H9 (cell line): ENCODE measurements around the gene PPFIBP1. TPM values are rescaled to one million over a fixed set of nuclear protein-coding genes. Genes with fewer than 3 reads are reported as not detected.

Experiments
- DNase-seq: peaks from one replicate; pipeline ENCODE4 v3.0.0-alpha.2; 2017
- H2AFZ ChIP-seq: one replicate; pipeline ENCODE4 v1.6.1; 2013; ENCODE audit warnings: mild to moderate bottlenecking, low read length, control low read depth, moderate library complexity
- H2AK5ac ChIP-seq: 2 replicates; pipeline ENCODE4 v1.6.1; 2013; ENCODE audit warnings: low read length, control low read depth, mixed read lengths; ENCODE audit not compliant: insufficient read length
- H2BK120ac ChIP-seq: one replicate; pipeline ENCODE4 v1.6.1; 2013; ENCODE audit warnings: low read depth, mild to moderate bottlenecking, low read length, control low read depth, inconsistent platforms; ENCODE audit not compliant: poor library complexity, severe bottlenecking
- H2BK12ac ChIP-seq: 2 replicates; pipeline ENCODE4 v1.6.1; 2013; ENCODE audit warnings: low read length, control low read depth, mixed read lengths, low read depth; ENCODE audit not compliant: insufficient read length
- H2BK15ac ChIP-seq: 2 replicates; pipeline ENCODE4 v1.6.1; 2013; ENCODE audit warnings: low read depth, low read length, control low read depth
- H2BK20ac ChIP-seq: one replicate; pipeline ENCODE4 v1.6.1; 2013; ENCODE audit warnings: low read depth, mild to moderate bottlenecking, low read length, control low read depth, inconsistent platforms; ENCODE audit not compliant: poor library complexity, severe bottlenecking
- H2BK5ac ChIP-seq: 2 replicates; pipeline ENCODE4 v1.6.1; 2013; ENCODE audit warnings: low read length, control low read depth, mixed read lengths; ENCODE audit not compliant: insufficient read length
- H3K14ac ChIP-seq: 2 replicates; pipeline ENCODE4 v1.6.1; 2013; ENCODE audit warnings: low read length, control low read depth; ENCODE audit not compliant: insufficient read depth
- H3K18ac ChIP-seq: 2 replicates; pipeline ENCODE4 v1.6.1; 2013; ENCODE audit warnings: low read depth, mild to moderate bottlenecking, mixed read lengths, low read length, control low read depth; ENCODE audit not compliant: insufficient read length
- H3K23ac ChIP-seq: 2 replicates; pipeline ENCODE4 v1.6.1; 2013; ENCODE audit warnings: low read length, control low read depth, mixed read lengths, low read depth; ENCODE audit not compliant: insufficient read length
- H3K23me2 ChIP-seq: 2 replicates; pipeline ENCODE4 v1.6.1; 2013; ENCODE audit warnings: low read depth, mild to moderate bottlenecking, mixed read lengths, low read length, control low read depth; ENCODE audit not compliant: insufficient read length, poor library complexity, severe bottlenecking
- H3K27ac ChIP-seq: 2 replicates; pipeline ENCODE4 v1.5.1; 2013; ENCODE audit warnings: low read length, control low read depth, mixed read lengths, low read depth; ENCODE audit not compliant: insufficient read length
- H3K27me3 ChIP-seq: 2 replicates; pipeline ENCODE4 v1.6.1; 2013; ENCODE audit warnings: low read length, control low read depth, inconsistent platforms; ENCODE audit not compliant: insufficient read depth
- H3K4ac ChIP-seq: 2 replicates; pipeline ENCODE4 v1.6.1; 2013; ENCODE audit warnings: low read depth, mild to moderate bottlenecking, control low read depth, inconsistent platforms, low read length, moderate library complexity
- H3K4me1 ChIP-seq: 2 replicates; pipeline ENCODE4 v1.6.1; 2013; ENCODE audit warnings: low read length, control low read depth, inconsistent platforms; ENCODE audit not compliant: insufficient read depth
- H3K4me2 ChIP-seq: 2 replicates; pipeline ENCODE4 v1.6.1; 2013; ENCODE audit warnings: low read length, control low read depth, mixed read lengths; ENCODE audit not compliant: insufficient read length, insufficient read depth
- H3K56ac ChIP-seq: 2 replicates; pipeline ENCODE4 v1.6.1; 2013; ENCODE audit warnings: low read depth, mild to moderate bottlenecking, mixed read lengths, low read length, control low read depth; ENCODE audit not compliant: insufficient read length
- H3K79me1 ChIP-seq: 2 replicates; pipeline ENCODE4 v1.6.1; 2013; ENCODE audit warnings: low read depth, mild to moderate bottlenecking, moderate library complexity, low read length, control low read depth, inconsistent platforms; ENCODE audit not compliant: insufficient read depth, poor library complexity, severe bottlenecking
- H3K79me2 ChIP-seq: 2 replicates; pipeline ENCODE4 v1.6.1; 2013; ENCODE audit warnings: low read length, control low read depth, inconsistent platforms; ENCODE audit not compliant: insufficient read depth
- H3K9ac ChIP-seq: 2 replicates; pipeline ENCODE4 v1.6.1; 2013; ENCODE audit warnings: low read length, control low read depth, mixed read lengths; ENCODE audit not compliant: insufficient read length; ENCODE audit errors: extremely low read depth
- H3K9me3 ChIP-seq: one replicate; pipeline ENCODE4 v1.6.1; 2013; ENCODE audit warnings: low read depth, low read length, inconsistent platforms; ENCODE audit not compliant: control insufficient read depth
- H3T11ph ChIP-seq: one replicate; pipeline ENCODE4 v1.6.1; 2013; ENCODE audit warnings: mild to moderate bottlenecking, low read length, control low read depth, inconsistent platforms
- H4K20me1 ChIP-seq: one replicate; pipeline ENCODE4 v1.6.1; 2013; ENCODE audit not compliant: control insufficient read depth, insufficient read length, insufficient read depth
- H4K5ac ChIP-seq: 2 replicates; pipeline ENCODE4 v1.6.1; 2013; ENCODE audit warnings: low read depth, mild to moderate bottlenecking, mixed read lengths, low read length, control low read depth; ENCODE audit not compliant: insufficient read length
- H4K8ac ChIP-seq: replicated peaks from 2 replicates; pipeline ENCODE4 v1.6.1; 2013; ENCODE audit warnings: low read length, control low read depth, mixed read lengths, low read depth; ENCODE audit not compliant: insufficient read length
- H4K91ac ChIP-seq: 2 replicates; pipeline ENCODE4 v1.6.1; 2013; ENCODE audit warnings: low read depth, mild to moderate bottlenecking, moderate library complexity, mixed read lengths, low read length, control low read depth; ENCODE audit not compliant: insufficient read length
- H3K27ac Mint-ChIP-seq, 3 experiments: 2 replicates in 2 of 3; 3 replicates in 1 of 3; pipeline ENCODE4 v1.8.0; 2020 to 2021; ENCODE audit warnings: mixed read lengths in 3 of 3, mild to moderate bottlenecking in 1 of 3, moderate library complexity in 1 of 3
- H3K27me3 Mint-ChIP-seq: 2 replicates; pipeline ENCODE4 v1.8.0; 2021; ENCODE audit warnings: low read depth, mild to moderate bottlenecking, moderate library complexity, mixed read lengths
- H3K36me3 Mint-ChIP-seq, 3 experiments: 2 replicates in 2 of 3; 3 replicates in 1 of 3; pipeline ENCODE4 v1.8.0; 2020 to 2021; ENCODE audit warnings: low read depth in 3 of 3, mixed read lengths in 3 of 3; ENCODE audit not compliant: insufficient read depth in 1 of 3
- H3K4me1 Mint-ChIP-seq, 2 experiments: 2 replicates each; pipeline ENCODE4 v1.8.0; 2020; ENCODE audit warnings: mixed read lengths in 2 of 2
- H3K4me3 Mint-ChIP-seq, 2 experiments: 2 replicates in 1 of 2; 3 replicates in 1 of 2; pipeline ENCODE4 v1.8.0; 2020 to 2021; ENCODE audit warnings: mild to moderate bottlenecking in 2 of 2, mixed read lengths in 2 of 2, moderate library complexity in 1 of 2
- H3K9me3 Mint-ChIP-seq, 2 experiments: 2 replicates in 1 of 2; 3 replicates in 1 of 2; pipeline ENCODE4 v1.8.0; 2020; ENCODE audit warnings: mild to moderate bottlenecking in 2 of 2, mixed read lengths in 2 of 2, moderate library complexity in 1 of 2
- WGBS: extraction: QIAGEN DNeasy Blood & Tissue Kit; methylation state at CpG from one replicate; pipeline ENCODE4 v1.1.7; 2013; ENCODE audit warnings: missing lambda C conversion rate, low lambda C conversion rate, mixed read lengths; ENCODE audit not compliant: insufficient read length; ENCODE audit errors: extremely low coverage; 5-methylcytosine and 5-hydroxymethylcytosine counted together
- total RNA-seq: library from RNA; stranded (reverse); gene quantifications from 2 replicates; pipeline ENCODE4 v1.2.1, GENCODE V29; 2021
- TF ChIP-seq, protein P1 (sequence below): fragments of 200-600 bp; sonication (generic); conservative IDR thresholded peaks from 3 replicates; pipeline ENCODE4 v1.8.0; 2021; ENCODE audit warnings: antibody characterized with exemption, mild to moderate bottlenecking

The PPFIBP1 gene
- total RNA-seq, 1 experiment from 2014 or later, result 29.2 TPM

DNA sequence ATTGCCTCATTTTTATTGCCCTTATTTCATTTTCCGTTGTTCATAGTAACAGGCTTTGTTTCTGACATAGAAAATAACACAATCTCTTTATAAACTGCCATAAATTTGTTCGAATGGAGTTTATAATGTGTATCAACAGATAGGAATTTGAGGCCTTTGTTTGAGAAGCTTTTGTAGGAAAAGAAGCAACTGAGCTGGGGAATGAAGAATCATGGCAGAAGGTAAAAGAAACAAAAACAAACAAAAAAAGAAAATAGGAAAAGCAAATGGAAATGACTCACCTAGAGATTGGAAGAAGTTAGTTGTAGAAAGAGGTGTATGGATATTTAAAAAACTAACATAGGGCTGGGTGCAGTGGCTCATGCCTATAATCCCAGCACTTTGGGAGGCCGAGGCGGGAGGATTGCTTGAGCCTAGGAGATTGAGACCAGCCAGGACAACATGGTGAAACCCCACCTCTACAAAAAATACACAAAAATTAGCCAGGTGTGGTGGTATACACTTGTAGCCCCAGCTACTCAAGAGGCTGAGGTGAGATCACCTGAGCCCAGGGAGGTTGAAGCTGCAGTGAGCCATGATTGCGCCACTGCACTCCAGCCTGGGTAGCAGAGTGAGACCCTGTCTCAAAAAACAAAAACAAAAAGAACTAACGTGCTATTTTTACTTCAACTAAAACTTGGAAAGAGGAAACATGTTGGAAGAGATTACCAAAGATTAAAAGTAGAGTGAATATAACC is 171.7 kb downstream of the PPFIBP1 start:
- H3K23ac ChIP-seq, result no peak overlapping the region
- H3K79me1 ChIP-seq, result no peaks in the 10 kb centered on the region
- H2BK12ac ChIP-seq, result no peak overlapping the region
- H3K4me3 Mint-ChIP-seq, result no peak overlapping the region
- no peak overlapping the region for H3K18ac ChIP-seq
- no peaks in the 10 kb centered on the region for H3K27me3 Mint-ChIP-seq
- TF ChIP-seq, protein P1, sequence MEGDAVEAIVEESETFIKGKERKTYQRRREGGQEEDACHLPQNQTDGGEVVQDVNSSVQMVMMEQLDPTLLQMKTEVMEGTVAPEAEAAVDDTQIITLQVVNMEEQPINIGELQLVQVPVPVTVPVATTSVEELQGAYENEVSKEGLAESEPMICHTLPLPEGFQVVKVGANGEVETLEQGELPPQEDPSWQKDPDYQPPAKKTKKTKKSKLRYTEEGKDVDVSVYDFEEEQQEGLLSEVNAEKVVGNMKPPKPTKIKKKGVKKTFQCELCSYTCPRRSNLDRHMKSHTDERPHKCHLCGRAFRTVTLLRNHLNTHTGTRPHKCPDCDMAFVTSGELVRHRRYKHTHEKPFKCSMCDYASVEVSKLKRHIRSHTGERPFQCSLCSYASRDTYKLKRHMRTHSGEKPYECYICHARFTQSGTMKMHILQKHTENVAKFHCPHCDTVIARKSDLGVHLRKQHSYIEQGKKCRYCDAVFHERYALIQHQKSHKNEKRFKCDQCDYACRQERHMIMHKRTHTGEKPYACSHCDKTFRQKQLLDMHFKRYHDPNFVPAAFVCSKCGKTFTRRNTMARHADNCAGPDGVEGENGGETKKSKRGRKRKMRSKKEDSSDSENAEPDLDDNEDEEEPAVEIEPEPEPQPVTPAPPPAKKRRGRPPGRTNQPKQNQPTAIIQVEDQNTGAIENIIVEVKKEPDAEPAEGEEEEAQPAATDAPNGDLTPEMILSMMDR, result no peak
- no CpG with 5 or more reads among the region's 6 CpGs for WGBS
- no peaks in the 10 kb centered on the region for H3K23me2 ChIP-seq
- DNase-seq, result no peak
- no peak overlapping the region for H4K91ac ChIP-seq
- no peak overlapping the region for H3K4me2 ChIP-seq
- no peak overlapping the region for H3K9ac ChIP-seq
- no peak overlapping the region for H2AFZ ChIP-seq
- H3K14ac ChIP-seq, result no peak overlapping the region
- no peak overlapping the region for H3T11ph ChIP-seq
- H3K9me3 Mint-ChIP-seq, result no peaks in the 10 kb centered on the region
- H2BK5ac ChIP-seq, result no peak overlapping the region
- H2BK15ac ChIP-seq, result no peak overlapping the region
- H2BK20ac ChIP-seq, result no peak overlapping the region
- no peak overlapping the region for H3K27ac ChIP-seq
- no peaks in the 10 kb centered on the region for H3K4me1 ChIP-seq
- no peak overlapping the region for H2AK5ac ChIP-seq
- H4K5ac ChIP-seq, result no peak overlapping the region
- H3K27me3 ChIP-seq, result no peaks in the 10 kb centered on the region
- no peak overlapping the region for H2BK120ac ChIP-seq
- no peaks in the 10 kb centered on the region for H4K20me1 ChIP-seq
- H4K8ac ChIP-seq, result no peak overlapping the region
- no peaks in the 10 kb centered on the region for H3K9me3 ChIP-seq
- no peak overlapping the region for H3K4ac ChIP-seq
- no peaks in the 10 kb centered on the region for H3K79me2 ChIP-seq
- peaks cover 0 to 16% (median 14%) of the 10 kb centered on the region in 3 experiments; a peak in 5 of 7 replicates for H3K36me3 Mint-ChIP-seq
- no peaks in the 10 kb centered on the region for H3K4me1 Mint-ChIP-seq
- peak overlapping the region in 1 of 3 experiments; percentile 9; a peak in 1 of 7 replicates for H3K27ac Mint-ChIP-seq
- no peak overlapping the region for H3K56ac ChIP-seq
